ELR (cell line): ENCODE data around the gene DNAI7.

Experiments
- DNase-seq: peaks from one replicate; pipeline ENCODE4 v3.0.0-alpha.2; 2015; ENCODE audit warnings: low read depth

DNAI7 gene

GRCh38 chr12:25100194-25101091, 94.5 kb downstream of the DNAI7 start:
- DNase-seq, result no peak

DNA sequence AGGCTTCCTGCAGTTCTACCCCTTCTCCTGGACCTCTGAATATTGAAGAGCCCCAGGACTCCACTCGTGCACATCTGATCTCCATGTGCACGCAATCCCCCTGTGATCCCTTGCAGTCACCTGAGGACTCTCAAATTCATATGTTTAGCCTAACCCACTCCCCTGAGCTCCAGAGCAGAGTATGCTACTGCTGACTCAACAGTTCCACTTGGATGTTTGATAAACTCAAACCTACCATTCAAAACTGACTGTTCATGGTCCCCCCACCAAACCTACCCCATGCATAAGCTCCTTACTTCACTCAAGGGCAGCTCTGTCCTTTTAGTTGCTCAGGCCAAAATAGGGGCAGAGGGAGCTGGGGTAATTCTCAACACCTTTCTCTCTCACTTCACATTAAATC, 96.0 kb downstream of the DNAI7 start:
- no peak for DNase-seq

- peak; percentile 13 for DNase-seq
These were observed 105.2 kb downstream of the DNAI7 start for GRCh38 chr12:25089738-25090137.

DNA sequence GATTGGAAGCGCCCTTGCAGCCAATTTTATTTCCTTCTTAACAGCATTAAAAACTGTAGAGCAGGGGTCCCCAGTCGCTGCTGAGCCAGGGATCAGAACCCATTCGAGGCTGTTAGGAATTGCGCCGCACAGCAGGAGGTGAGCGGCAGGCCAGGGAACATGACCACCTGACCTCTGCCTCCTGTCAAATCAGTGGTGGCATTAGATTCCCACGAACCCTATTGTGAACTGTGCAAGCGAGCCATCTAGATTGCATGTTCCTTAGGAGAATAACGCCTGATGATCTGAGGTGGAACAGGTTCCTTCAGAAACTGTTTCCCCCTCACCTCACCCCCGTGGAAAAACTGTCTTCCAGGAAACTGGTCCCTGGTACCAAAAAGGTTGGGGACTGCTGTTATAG, 107.4 kb downstream of the DNAI7 start:
- no peak for DNase-seq

DNA sequence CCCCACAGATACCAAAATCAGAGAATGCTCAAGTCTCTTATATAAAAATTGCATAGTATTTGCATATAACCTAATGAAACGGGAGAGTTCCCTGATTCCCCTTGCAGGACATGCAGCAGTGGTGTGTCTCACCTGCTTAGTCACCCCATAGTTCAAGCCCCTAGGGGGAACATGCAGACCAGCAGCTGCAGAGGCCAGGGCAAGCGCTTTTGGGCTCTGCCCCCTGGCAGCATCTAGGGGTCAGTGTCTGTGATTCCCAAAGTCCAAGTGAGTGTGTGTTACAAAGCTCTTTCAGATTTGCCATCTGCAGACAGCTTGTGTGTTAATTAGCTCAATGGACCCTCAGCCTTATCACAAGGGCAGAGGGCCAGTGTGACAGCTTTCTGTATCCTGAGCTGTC, 110.1 kb downstream of the DNAI7 start:
- DNase-seq, result peak; percentile 7

DNA sequence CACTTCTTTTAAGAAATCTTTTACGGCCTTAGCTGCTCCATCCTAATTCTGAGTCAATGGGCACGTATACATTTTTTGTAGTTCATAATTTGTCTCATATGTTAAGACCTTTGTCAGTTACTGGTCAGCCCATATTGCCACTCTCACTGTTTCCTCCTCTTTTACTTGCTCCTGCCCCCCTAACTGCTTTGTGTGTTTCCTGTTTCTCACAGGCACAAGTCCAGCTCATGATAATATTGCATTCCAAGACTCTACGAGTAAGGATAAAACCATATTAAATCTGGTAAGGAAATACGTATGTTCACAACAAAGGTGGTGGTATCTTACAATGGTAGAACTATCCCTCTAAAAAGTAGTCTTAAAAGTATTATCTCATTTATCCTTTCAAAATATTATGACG, 111.7 kb downstream of the DNAI7 start:
- DNase-seq, result no peak

DNA sequence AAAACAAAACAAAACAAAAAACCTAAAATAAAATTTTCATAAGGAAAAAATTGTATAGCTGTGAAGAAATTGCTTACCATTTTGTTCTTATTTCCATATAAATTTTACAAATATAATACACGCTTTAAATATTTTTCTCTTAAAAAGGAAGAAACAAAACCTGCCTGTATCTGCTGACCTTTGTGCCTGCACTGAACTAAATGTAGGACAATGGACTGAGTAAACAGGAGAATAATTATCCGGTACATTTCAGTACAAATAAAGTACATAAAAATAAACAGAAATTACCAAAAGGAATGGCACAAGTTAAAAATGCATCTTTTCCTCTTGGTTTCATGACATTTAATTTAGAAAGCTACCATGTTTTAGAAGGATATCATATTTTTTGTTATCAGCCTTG, 112.3 kb downstream of the DNAI7 start:
- DNase-seq, result no peak

DNA sequence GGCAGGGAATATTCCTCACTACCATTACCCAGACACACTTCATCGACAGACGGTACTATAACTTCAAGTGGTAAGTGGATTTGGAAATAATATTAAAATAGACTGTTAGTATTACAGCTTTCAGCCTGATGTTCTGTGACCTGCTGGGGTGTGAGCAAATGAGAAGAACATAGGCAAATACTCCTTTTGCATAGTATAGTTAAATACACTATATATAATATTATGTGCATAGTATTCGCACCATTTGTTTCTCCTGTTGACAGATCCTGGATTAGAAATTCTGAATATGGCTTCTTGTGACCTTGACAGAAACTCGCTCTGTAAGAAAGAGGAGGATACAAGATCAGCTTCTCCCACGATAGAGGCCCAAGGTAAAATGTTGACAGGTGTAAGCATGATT, 115.6 kb downstream of the DNAI7 start:
- no peak for DNase-seq

DNA sequence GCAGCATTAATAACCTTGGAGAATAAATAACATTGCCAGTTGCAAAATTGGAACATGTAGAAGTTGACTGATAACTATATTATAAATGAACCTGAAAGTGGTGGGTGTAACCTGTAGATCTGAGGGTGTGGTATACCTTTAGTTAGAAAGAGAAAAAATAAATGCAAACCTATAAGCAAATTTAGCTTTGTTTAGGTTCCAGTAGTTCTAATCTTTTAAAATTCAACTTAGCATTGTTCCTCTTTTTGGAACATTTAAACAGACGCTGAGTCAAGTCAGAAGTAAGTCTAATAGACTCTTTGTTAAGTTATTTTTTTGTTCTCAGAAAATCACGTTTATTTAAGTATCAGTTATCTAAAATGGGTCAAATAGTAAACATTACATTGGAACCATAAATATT, 120.0 kb downstream of the DNAI7 start:
- no peak for DNase-seq

- DNase-seq, result no peak
These were observed 120.8 kb downstream of the DNAI7 start for GRCh38 chr12:25074113-25074512.

GRCh38 chr12:25072906-25073650, 121.9 kb downstream of the DNAI7 start:
- no peak for DNase-seq

DNA sequence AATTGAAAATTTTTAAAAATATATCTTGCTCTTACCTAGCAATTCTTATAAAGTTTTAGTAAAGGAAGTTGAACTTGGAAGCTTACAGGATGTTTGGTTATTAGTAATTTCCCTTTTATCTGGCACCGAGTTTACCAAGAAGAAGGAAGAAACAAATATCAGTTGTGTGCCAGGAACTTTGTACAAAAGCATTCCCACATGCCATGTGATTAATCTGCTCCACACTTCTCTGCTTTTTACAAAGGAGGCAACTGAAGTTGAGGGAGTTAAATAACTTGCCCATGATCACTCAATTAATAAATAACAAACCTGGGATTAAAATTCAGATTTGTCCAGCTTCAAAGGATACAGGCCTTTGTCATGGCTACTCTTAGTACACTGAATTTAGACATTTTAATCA, 123.6 kb downstream of the DNAI7 start:
- no peak for DNase-seq

DNA sequence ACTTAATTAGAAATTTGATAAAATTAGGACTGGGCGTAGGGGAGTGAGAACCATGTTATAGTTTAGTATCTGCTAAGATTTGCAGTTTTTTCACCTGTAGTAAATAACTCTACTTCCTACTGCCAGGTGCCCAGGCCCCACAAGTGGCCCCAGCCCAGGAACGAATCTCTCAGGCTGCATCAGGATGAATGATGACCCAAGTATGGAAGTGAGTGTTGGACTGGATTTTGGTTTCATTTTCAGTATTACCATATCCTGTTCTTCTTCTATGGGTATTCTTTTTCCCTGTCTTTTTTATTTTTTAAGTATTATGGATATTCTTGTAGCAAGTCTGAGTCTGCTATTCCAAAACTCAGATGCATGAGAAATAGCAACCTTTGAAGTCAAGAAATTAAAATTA, 125.7 kb downstream of the DNAI7 start:
- DNase-seq, result peak; percentile 22

DNA sequence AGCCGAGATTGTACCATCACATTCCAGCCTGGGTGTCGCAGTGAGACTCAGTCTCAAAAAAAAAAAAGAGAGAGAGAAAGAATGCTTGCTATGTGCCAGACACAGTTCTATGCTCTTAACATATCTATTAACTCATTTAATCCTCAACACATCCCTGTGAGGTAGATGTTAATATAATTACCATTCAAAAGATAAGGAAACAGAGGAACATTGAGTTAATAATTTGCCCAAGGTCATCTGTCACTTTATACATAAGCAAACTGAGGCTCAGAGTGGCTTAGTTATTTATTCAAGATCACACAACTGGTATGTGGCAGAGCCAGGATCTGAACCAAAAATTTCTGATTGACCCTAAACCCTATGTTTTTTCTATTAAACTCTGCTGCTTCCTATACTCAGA, 129.9 kb downstream of the DNAI7 start:
- DNase-seq, result no peak

- DNase-seq, result no peak
These were observed 130.9 kb downstream of the DNAI7 start for GRCh38 chr12:25063873-25064628.

DNA sequence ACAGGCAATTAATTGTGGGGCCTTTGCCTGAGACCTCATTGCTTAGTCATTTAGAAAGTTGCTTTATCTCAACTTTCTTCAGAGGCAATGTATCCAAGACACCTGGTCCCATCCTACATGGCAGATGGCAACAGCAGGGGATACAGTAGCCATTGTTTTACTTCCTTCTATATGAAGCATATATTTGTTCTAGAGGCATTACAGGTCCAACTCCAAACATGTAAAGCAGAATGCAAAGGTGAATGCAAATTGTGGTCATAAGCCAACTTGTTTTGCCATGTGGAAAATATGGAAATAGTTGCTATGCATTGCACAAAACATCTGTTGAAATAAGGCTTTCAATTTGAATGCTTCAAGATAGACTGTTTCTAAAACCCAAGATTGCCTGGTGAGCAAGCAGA, 136.3 kb downstream of the DNAI7 start:
- no peak for DNase-seq
